ENCODE results near the gene ZCCHC7. TPM values are rescaled to one million over a fixed set of nuclear protein-coding genes. Genes with fewer than 3 reads are reported as not detected.

ZCCHC7 gene
- total and polyA plus RNA-seq, 2 experiments from 2014 or later, result 15.3 to 19.4 TPM

GRCh38 chr9:37251452-37251851 is 131.1 kb downstream of the ZCCHC7 start:
- Histone ChIP-seq H3K79me2 (ENCODE audit: insufficient read depth) (peaks cover 6% of the 10 kb centered on the region; the same call in 1 of the 2 replicates), H3K9me2 (ENCODE audit: insufficient read depth) (no peaks in the 10 kb centered on the region), H2AFZ (no peak overlapping the region), H3K27ac (no peak overlapping the region), H3K4me2 (ENCODE audit: unreplicated experiment) (no peak overlapping the region), H3K4me3 (no peak overlapping the region), H3F3A (ENCODE audit: insufficient read depth) (no peaks in the 10 kb centered on the region), H3K27me3 (replicated peaks; ENCODE audit: insufficient read depth) (no peaks in the 10 kb centered on the region), H3K36me3 (ENCODE audit: low read depth) (peaks cover 5% of the 10 kb centered on the region; the same call in 1 of the 2 replicates), H3K9ac (no peak overlapping the region), H3K9me3 (ENCODE audit: low read depth) (no peaks in the 10 kb centered on the region), H3K4me1 (ENCODE audit: insufficient read depth) (no peaks in the 10 kb centered on the region), H4K20me1 (ENCODE audit: insufficient read depth) (no peaks in the 10 kb centered on the region)
- in situ Hi-C loops (cut with MboI), result no loop called here
- no peak for TF ChIP-seq EZH2 (IDR thresholded peaks at IDR 0.05; ENCODE audit: insufficient read depth, poor library complexity, severe bottlenecking)
- no peak for TF ChIP-seq EZH2phosphoT487 (IDR thresholded peaks at IDR 0.05; ENCODE audit: insufficient read depth, low read depth)
- no peak for DNase-seq
- WGBS, 2 experiments (ENCODE audit: low coverage in 1 of 2, low lambda C conversion rate in 2 of 2, missing lambda C conversion rate in 2 of 2), result 85 to 89% methylated on average over 6 of the region's 6 CpGs

GRCh38 chr9:37253377-37253937 is 133.1 kb downstream of the ZCCHC7 start:
- 82 to 84% methylated on average over 4 of the region's 4 CpGs for WGBS, 2 experiments (ENCODE audit: low coverage in 1 of 2, low lambda C conversion rate in 2 of 2, missing lambda C conversion rate in 2 of 2)
- Histone ChIP-seq H3K27me3 (replicated peaks; ENCODE audit: insufficient read depth) (no peaks in the 10 kb centered on the region), H3K9me2 (ENCODE audit: insufficient read depth) (0 out of 2 replicates have a peak, but pooled peaks cover 3% of the 10 kb centered on the region), H3K9ac (no peak overlapping the region), H3K27ac (no peak overlapping the region), H4K20me1 (ENCODE audit: insufficient read depth) (no peaks in the 10 kb centered on the region), H3K4me2 (ENCODE audit: unreplicated experiment) (no peak overlapping the region), H3K79me2 (ENCODE audit: insufficient read depth) (no peaks in the 10 kb centered on the region; the same call in 1 of the 2 replicates), H3F3A (ENCODE audit: insufficient read depth) (no peaks in the 10 kb centered on the region), H3K4me1 (ENCODE audit: insufficient read depth) (no peaks in the 10 kb centered on the region), H3K36me3 (ENCODE audit: low read depth) (peaks cover 5% of the 10 kb centered on the region; the same call in 1 of the 2 replicates), H3K9me3 (ENCODE audit: low read depth) (no peaks in the 10 kb centered on the region), H2AFZ (no peak overlapping the region), H3K4me3 (no peak overlapping the region)
- no peak for DNase-seq
- TF ChIP-seq EZH2phosphoT487 (IDR thresholded peaks at IDR 0.05; ENCODE audit: insufficient read depth, low read depth), result no peak
- no peak for TF ChIP-seq EZH2 (IDR thresholded peaks at IDR 0.05; ENCODE audit: insufficient read depth, poor library complexity, severe bottlenecking)
- in situ Hi-C loops (cut with MboI), result no loop called here

- H3F3A ChIP-seq (ENCODE audit: insufficient read depth), result no peaks in the 10 kb centered on the region
- H3K27ac ChIP-seq, result no peak overlapping the region
- H4K20me1 ChIP-seq (ENCODE audit: insufficient read depth), result no peaks in the 10 kb centered on the region
- H3K27me3 ChIP-seq (replicated peaks; ENCODE audit: insufficient read depth), result no peaks in the 10 kb centered on the region
- no peaks in the 10 kb centered on the region for H3K9me3 ChIP-seq (ENCODE audit: low read depth)
- H3K79me2 ChIP-seq (ENCODE audit: insufficient read depth), result no peaks in the 10 kb centered on the region; the same call in 1 of the 2 replicates
- no peak overlapping the region for H3K9ac ChIP-seq
- no peaks in the 10 kb centered on the region for H3K4me1 ChIP-seq (ENCODE audit: insufficient read depth)
- in situ Hi-C loops (cut with MboI), result no loop called here
- TF ChIP-seq EZH2phosphoT487 (IDR thresholded peaks at IDR 0.05; ENCODE audit: insufficient read depth, low read depth) (no peak), EZH2 (IDR thresholded peaks at IDR 0.05; ENCODE audit: insufficient read depth, poor library complexity, severe bottlenecking) (no peak)
- DNase-seq, result no peak
- H3K4me3 ChIP-seq, result no peak overlapping the region
- 0 out of 2 replicates have a peak, but pooled peaks cover 3% of the 10 kb centered on the region for H3K9me2 ChIP-seq (ENCODE audit: insufficient read depth)
- H2AFZ ChIP-seq, result no peak overlapping the region
- 92 to 96% methylated on average over 2 of the region's 2 CpGs for WGBS, 2 experiments (ENCODE audit: low coverage in 1 of 2, low lambda C conversion rate in 2 of 2, missing lambda C conversion rate in 2 of 2)
- H3K4me2 ChIP-seq (ENCODE audit: unreplicated experiment), result no peak overlapping the region
- no peaks in the 10 kb centered on the region for H3K36me3 ChIP-seq (ENCODE audit: low read depth)
Measured at GRCh38 chr9:37255187-37255586, 134.8 kb downstream of the ZCCHC7 start.

GRCh38 chr9:37255944-37256862 is 135.8 kb downstream of the ZCCHC7 start:
- no peaks in the 10 kb centered on the region for H3K9me3 ChIP-seq (ENCODE audit: low read depth)
- no peaks in the 10 kb centered on the region for H3K27me3 ChIP-seq (replicated peaks; ENCODE audit: insufficient read depth)
- no peak overlapping the region for H2AFZ ChIP-seq
- H3K27ac ChIP-seq, result no peak overlapping the region
- H3K79me2 ChIP-seq (ENCODE audit: insufficient read depth), result no peaks in the 10 kb centered on the region; the same call in 1 of the 2 replicates
- no peak overlapping the region for H3K4me3 ChIP-seq
- no peaks in the 10 kb centered on the region for H4K20me1 ChIP-seq (ENCODE audit: insufficient read depth)
- no peak overlapping the region for H3K9ac ChIP-seq
- in situ Hi-C loops (cut with MboI), result no loop called here
- H3K4me1 ChIP-seq (ENCODE audit: insufficient read depth), result no peaks in the 10 kb centered on the region
- no peaks in the 10 kb centered on the region for H3K36me3 ChIP-seq (ENCODE audit: low read depth)
- DNase-seq, result no peak
- TF ChIP-seq EZH2phosphoT487 (IDR thresholded peaks at IDR 0.05; ENCODE audit: insufficient read depth, low read depth) (no peak), EZH2 (IDR thresholded peaks at IDR 0.05; ENCODE audit: insufficient read depth, poor library complexity, severe bottlenecking) (no peak)
- 95 to 96% methylated on average over 4 of the region's 4 CpGs for WGBS, 2 experiments (ENCODE audit: low coverage in 1 of 2, low lambda C conversion rate in 2 of 2, missing lambda C conversion rate in 2 of 2)
- no peak overlapping the region for H3K4me2 ChIP-seq (ENCODE audit: unreplicated experiment)
- 0 out of 2 replicates have a peak, but pooled peaks cover 3% of the 10 kb centered on the region for H3K9me2 ChIP-seq (ENCODE audit: insufficient read depth)
- no peaks in the 10 kb centered on the region for H3F3A ChIP-seq (ENCODE audit: insufficient read depth)

Data from GM23248 (cell line).